Epithelial cell of prostate (primary cell): ENCODE measurements around the gene MYO16.

Source experiments
- DNase-seq: peaks from one replicate; pipeline ENCODE4 v3.0.0-alpha.2; 2011; ENCODE audit warnings: low read depth, low spot score
- H3K27ac ChIP-seq: fragments of 450-650 bp; 2 replicates; pipeline ENCODE4 v1.5.1; 2017; ENCODE audit warnings: mild to moderate bottlenecking

The MYO16 gene

GRCh38 chr13:109096101-109096500, 466.7 kb downstream of the MYO16 start:
- no peak for DNase-seq
- H3K27ac ChIP-seq: no peak overlapping the region

GRCh38 chr13:109100705-109101304, 471.4 kb downstream of the MYO16 start:
- no peak for DNase-seq
- no peak overlapping the region for H3K27ac ChIP-seq

GRCh38 chr13:109101550-109102144, 472.2 kb downstream of the MYO16 start:
- no peak overlapping the region for H3K27ac ChIP-seq
- DNase-seq: no peak

GRCh38 chr13:109105899-109106298, 476.5 kb downstream of the MYO16 start:
- no peak overlapping the region for H3K27ac ChIP-seq
- DNase-seq: no peak

GRCh38 chr13:109110159-109110558, 480.7 kb downstream of the MYO16 start:
- no peak for DNase-seq
- no peak overlapping the region for H3K27ac ChIP-seq

- no peak for DNase-seq
- no peak overlapping the region for H3K27ac ChIP-seq
These were observed 481.7 kb downstream of the MYO16 start for GRCh38 chr13:109111141-109111540.

GRCh38 chr13:109113427-109113826, 484.0 kb downstream of the MYO16 start:
- DNase-seq: no peak
- H3K27ac ChIP-seq: no peak overlapping the region

- DNase-seq: no peak
- H3K27ac ChIP-seq: no peak overlapping the region
These were observed 484.8 kb downstream of the MYO16 start for GRCh38 chr13:109114162-109114561.

GRCh38 chr13:109114991-109115390, 485.6 kb downstream of the MYO16 start:
- no peak for DNase-seq
- H3K27ac ChIP-seq: no peak overlapping the region

GRCh38 chr13:109118521-109118920, 489.1 kb downstream of the MYO16 start:
- DNase-seq: no peak
- H3K27ac ChIP-seq: no peak overlapping the region

- no peak for DNase-seq
- H3K27ac ChIP-seq: no peak overlapping the region
These were observed 490.5 kb downstream of the MYO16 start for GRCh38 chr13:109119896-109120295.

- H3K27ac ChIP-seq: no peak overlapping the region
- no peak for DNase-seq
These were observed 492.4 kb downstream of the MYO16 start for GRCh38 chr13:109121826-109122225.

GRCh38 chr13:109123971-109124370, 494.6 kb downstream of the MYO16 start:
- H3K27ac ChIP-seq: no peak overlapping the region
- DNase-seq: no peak

- no peak overlapping the region for H3K27ac ChIP-seq
- DNase-seq: no peak
These were observed 496.8 kb downstream of the MYO16 start for GRCh38 chr13:109126178-109126577.

- no peak overlapping the region for H3K27ac ChIP-seq
- DNase-seq: no peak
These were observed 497.7 kb downstream of the MYO16 start for GRCh38 chr13:109126891-109127641.

GRCh38 chr13:109128121-109128520, 498.7 kb downstream of the MYO16 start:
- H3K27ac ChIP-seq: no peak overlapping the region
- DNase-seq: no peak

- no peak for DNase-seq
- no peak overlapping the region for H3K27ac ChIP-seq
These were observed 500.9 kb downstream of the MYO16 start for GRCh38 chr13:109130093-109130835.

GRCh38 chr13:109131698-109132257, 502.4 kb downstream of the MYO16 start:
- no peak overlapping the region for H3K27ac ChIP-seq
- no peak for DNase-seq

GRCh38 chr13:109135018-109135417, 505.6 kb downstream of the MYO16 start:
- H3K27ac ChIP-seq: no peak overlapping the region
- DNase-seq: no peak

- DNase-seq: no peak
- no peak overlapping the region for H3K27ac ChIP-seq
These were observed 507.5 kb downstream of the MYO16 start for GRCh38 chr13:109136873-109137272.

- H3K27ac ChIP-seq: no peak overlapping the region
- no peak for DNase-seq
These were observed 509.9 kb downstream of the MYO16 start for GRCh38 chr13:109139346-109139745.
